ENCODE measurements around the gene CHST11.

DNA sequence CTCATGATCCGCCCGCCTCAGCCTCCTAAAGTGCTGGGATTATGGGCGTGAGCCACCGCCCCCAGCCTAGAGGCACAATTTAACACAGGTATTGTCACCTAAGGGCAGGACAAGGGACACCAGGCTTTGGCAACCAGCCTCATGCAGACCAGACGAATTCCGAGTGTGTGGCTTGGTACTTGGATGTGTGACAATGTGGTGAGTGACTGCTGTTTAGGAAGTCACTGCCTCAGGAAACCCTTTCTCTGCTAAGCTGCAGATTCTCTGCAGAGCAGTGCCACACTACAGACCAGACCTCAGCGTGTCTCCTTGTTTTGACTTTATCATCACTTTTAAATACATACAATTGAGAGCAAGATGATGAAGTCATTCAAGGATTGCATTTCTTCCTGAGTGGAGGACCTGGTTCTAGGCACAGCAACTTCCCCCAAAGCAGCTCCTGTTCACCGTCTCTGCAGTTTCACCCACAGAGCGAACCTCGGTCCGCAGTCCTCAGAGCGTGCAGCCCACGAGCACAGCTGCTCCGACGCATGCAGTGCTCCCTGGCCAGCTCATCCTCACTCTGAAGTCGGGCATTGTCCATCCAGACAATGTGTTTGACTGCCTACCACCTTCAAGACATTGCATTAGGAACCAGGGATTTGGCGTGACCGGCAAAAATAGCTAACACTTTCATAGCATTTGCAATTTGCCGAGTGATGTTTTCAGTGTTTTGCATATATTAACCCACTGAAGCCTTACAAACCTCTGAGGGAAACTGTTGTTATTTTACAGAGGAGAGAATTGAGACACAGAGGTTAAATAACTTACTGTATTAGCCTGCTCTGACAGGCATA lies 235.2 kb downstream of the CHST11 start:
- TF ChIP-seq, protein P1, sequence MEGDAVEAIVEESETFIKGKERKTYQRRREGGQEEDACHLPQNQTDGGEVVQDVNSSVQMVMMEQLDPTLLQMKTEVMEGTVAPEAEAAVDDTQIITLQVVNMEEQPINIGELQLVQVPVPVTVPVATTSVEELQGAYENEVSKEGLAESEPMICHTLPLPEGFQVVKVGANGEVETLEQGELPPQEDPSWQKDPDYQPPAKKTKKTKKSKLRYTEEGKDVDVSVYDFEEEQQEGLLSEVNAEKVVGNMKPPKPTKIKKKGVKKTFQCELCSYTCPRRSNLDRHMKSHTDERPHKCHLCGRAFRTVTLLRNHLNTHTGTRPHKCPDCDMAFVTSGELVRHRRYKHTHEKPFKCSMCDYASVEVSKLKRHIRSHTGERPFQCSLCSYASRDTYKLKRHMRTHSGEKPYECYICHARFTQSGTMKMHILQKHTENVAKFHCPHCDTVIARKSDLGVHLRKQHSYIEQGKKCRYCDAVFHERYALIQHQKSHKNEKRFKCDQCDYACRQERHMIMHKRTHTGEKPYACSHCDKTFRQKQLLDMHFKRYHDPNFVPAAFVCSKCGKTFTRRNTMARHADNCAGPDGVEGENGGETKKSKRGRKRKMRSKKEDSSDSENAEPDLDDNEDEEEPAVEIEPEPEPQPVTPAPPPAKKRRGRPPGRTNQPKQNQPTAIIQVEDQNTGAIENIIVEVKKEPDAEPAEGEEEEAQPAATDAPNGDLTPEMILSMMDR (IDR thresholded peaks at IDR 0.05) = no peak
- no peak for TF ChIP-seq POLR2A (IDR thresholded peaks at IDR 0.05; ENCODE audit: low read depth)
- TF ChIP-seq POLR2AphosphoS5 (IDR thresholded peaks at IDR 0.05) = no peak

All from esophagus muscularis mucosa (tissue), 3 donors.